Common myeloid progenitor, CD34-positive (primary cell): Measurements from ENCODE around the gene CCDC69.

Experiments used
- CTCF ChIA-PET: fragments of 350-600 bp; sonication (Branson Sonifier 250); formaldehyde crosslinking; loops from one replicate; lab custom pipeline; 2021; ENCODE audit warnings: antibody characterized with exemption; lab: Charles Lee
- POLR2A ChIA-PET: fragments of 350-600 bp; sonication (Branson Sonifier 250); formaldehyde crosslinking; loops from one replicate; lab custom pipeline; 2021; ENCODE audit warnings: antibody characterized with exemption; lab: Charles Lee
- DNase-seq, 3 donors: peaks; one replicate each; pipeline versions ENCODE4 v3.0.0 to v3.0.0-alpha.2; 2013
- H3K27ac ChIP-seq, 2 experiments: 1 replicate in 1 of 2; 2 replicates in 1 of 2; pipeline ENCODE4 v1.7.0; 2013; ENCODE audit warnings: inconsistent platforms in 2 of 2, low read length in 2 of 2, mild to moderate bottlenecking in 2 of 2, low read depth in 1 of 2, moderate library complexity in 1 of 2; ENCODE audit not compliant: severe bottlenecking in 2 of 2, insufficient read depth in 1 of 2, poor library complexity in 1 of 2
- H3K27me3 ChIP-seq, 5 experiments: replicated peaks in 2 of 5; 1 replicate in 3 of 5; 2 replicates in 2 of 5; pipeline versions ENCODE4 v1.6.1 to v1.7.0; 2013; ENCODE audit warnings: low read length in 4 of 5, mild to moderate bottlenecking in 2 of 5, moderate library complexity in 2 of 5, inconsistent platforms in 1 of 5; ENCODE audit not compliant: insufficient read depth in 5 of 5, control insufficient read depth in 4 of 5
- H3K36me3 ChIP-seq, 4 experiments: 1 replicate in 2 of 4; 2 replicates in 2 of 4; pipeline versions ENCODE4 v1.6.1 to v1.7.0; 2013; ENCODE audit warnings: low read length in 3 of 4, control low read depth in 1 of 4, mild to moderate bottlenecking in 1 of 4; ENCODE audit not compliant: control insufficient read depth in 4 of 4, insufficient read depth in 4 of 4
- H3K4me1 ChIP-seq, 4 experiments: 1 replicate in 3 of 4; 2 replicates in 1 of 4; pipeline versions ENCODE4 v1.6.1 to v1.7.1; 2013; ENCODE audit warnings: low read length in 3 of 4, mild to moderate bottlenecking in 3 of 4, control low read depth in 1 of 4, inconsistent platforms in 1 of 4, moderate library complexity in 1 of 4; ENCODE audit not compliant: control insufficient read depth in 4 of 4, insufficient read depth in 4 of 4; ENCODE audit errors: control extremely low read depth in 1 of 4
- H3K4me3 ChIP-seq, 7 experiments: 1 replicate in 4 of 7; 2 replicates in 3 of 7; pipeline versions ENCODE4 v1.5.1 to v1.7.0; 2013; ENCODE audit warnings: mild to moderate bottlenecking in 7 of 7, low read length in 6 of 7, moderate library complexity in 6 of 7, inconsistent platforms in 2 of 7, low read depth in 2 of 7, control low read depth in 1 of 7; ENCODE audit not compliant: insufficient read depth in 4 of 7, control insufficient read depth in 1 of 7; ENCODE audit errors: extremely low read depth in 1 of 7
- H3K9me3 ChIP-seq, 5 experiments: 1 replicate in 4 of 5; 2 replicates in 1 of 5; pipeline versions ENCODE4 v1.6.1 to v1.7.1; 2013; ENCODE audit warnings: low read length in 4 of 5, mild to moderate bottlenecking in 2 of 5, inconsistent platforms in 1 of 5, low read depth in 1 of 5, moderate library complexity in 1 of 5; ENCODE audit not compliant: control insufficient read depth in 4 of 5, insufficient read depth in 2 of 5; ENCODE audit errors: control extremely low read depth in 1 of 5
- WGBS: methylation state at CpG from one replicate; pipeline ENCODE4 v1.1.5; 2013; ENCODE audit not compliant: insufficient coverage; 5-methylcytosine and 5-hydroxymethylcytosine counted together

Gene CCDC69

DNA sequence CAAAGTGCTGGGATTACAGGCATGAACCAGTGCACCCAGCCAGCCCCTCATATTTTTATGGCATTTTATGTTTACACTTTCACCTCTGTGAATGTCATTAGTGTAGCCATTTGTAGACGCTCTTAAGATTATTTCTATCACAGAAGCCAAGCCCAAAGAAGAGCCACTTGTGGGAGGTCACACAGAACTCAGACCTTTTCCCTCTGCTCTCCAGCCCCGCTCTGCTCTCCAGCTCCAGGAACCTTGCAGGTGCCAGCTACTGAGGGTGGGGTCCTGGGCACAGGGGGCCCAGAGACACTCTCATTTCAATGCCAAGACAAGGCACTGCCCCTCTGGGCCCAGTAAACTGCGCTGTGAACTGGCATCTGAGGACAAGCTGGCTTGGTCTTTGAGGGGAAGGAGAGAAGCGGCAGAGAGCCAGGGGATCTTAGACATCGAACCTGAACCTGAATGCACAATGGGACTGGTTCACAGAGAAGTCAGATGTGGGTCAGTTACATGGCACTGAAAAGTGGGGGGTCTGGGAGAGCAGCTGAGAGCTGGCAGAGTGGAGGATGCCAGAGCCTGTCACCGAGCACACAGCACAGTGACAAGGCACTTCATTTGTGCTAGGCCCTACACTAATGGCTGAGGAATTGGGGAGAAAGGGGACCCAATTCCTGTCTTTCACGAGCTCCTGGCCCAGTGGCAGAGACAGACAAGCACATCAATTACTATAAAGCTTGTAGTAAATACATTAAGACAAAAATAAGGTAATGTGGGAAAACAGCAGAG is 83.0 kb downstream of the CCDC69 start:
- DNase-seq: no peak
- peak overlapping the region in 1 of 2 experiments; percentile 51 for H3K27ac ChIP-seq
- no peaks in the 10 kb centered on the region for H3K27me3 ChIP-seq
- no peaks in the 10 kb centered on the region for H3K9me3 ChIP-seq
- ChIA-PET POLR2A (no interaction called here), CTCF (interaction anchor here (0.6 to 6.3 kb wide), 14 partner anchors 8 to 108 kb away, joined by 3 to 54 read pairs (median 4); no protein-coding TSS in a partner anchor)
- H3K4me3 ChIP-seq: no peak overlapping the region
- peaks cover 3 to 33% (median 13%) of the 10 kb centered on the region in 4 experiments for H3K4me1 ChIP-seq
- peaks cover 24 to 75% (median 53%) of the 10 kb centered on the region in 4 experiments for H3K36me3 ChIP-seq
- WGBS: 86% methylated on average over 6 of the region's 7 CpGs

DNA sequence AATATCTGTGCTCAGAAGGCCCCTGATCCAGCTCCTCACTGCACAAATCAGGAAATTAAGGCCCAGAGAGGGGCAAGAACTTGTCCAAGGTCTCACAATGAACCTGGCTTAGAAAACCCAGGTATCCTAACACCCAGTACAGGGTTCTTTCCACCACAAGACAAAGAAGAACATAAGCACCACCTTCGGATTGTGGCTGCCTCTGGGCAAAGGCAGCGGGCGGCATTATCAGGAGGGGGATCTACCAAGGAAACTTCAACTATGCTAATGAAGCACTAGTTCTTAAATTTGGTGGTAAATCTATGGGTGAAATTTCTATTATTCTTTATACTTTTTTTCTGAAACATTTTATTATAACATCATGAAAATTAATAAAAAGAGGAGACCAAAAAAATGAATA is 84.2 kb downstream of the CCDC69 start:
- Histone ChIP-seq H3K27me3 (no peaks in the 10 kb centered on the region), H3K36me3 (peaks cover 25 to 74% (median 52%) of the 10 kb centered on the region in 4 experiments), H3K4me1 (peaks cover 3 to 30% (median 13%) of the 10 kb centered on the region in 4 experiments), H3K9me3 (no peaks in the 10 kb centered on the region), H3K4me3 (no peak overlapping the region), H3K27ac (no peak overlapping the region)
- ChIA-PET CTCF (interaction anchor here (0.7 to 4.2 kb wide), 3 partner anchors 11 to 109 kb away, joined by 3 to 17 read pairs (median 3); no protein-coding TSS in a partner anchor), POLR2A (no interaction called here)
- WGBS: no CpG with 5 or more reads among the region's 3 CpGs
- no peak for DNase-seq

DNA sequence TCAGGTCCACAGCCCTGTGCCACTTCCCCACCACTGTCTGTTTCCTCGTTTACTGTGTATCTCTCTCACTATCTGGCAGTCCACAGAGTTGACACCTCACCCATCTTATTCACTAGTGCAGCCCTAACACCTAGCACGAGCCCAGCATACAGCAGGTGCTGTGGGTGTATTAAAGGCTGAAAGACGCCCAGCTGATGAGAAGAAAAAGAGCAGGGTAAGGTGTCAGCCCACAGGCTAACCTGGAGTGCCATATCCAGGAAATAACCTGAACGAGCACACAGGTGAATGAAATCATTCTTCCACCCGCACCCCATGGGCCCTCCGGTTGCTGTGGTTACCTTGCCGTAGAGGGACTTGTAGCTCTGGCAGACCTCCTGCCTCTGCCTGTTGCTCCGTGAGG is 84.9 kb downstream of the CCDC69 start:
- peaks cover 3 to 30% (median 13%) of the 10 kb centered on the region in 4 experiments for H3K4me1 ChIP-seq
- no peak for DNase-seq
- no peak overlapping the region for H3K27ac ChIP-seq
- H3K9me3 ChIP-seq: no peaks in the 10 kb centered on the region
- ChIA-PET CTCF (interaction anchor here (0.7 to 4.2 kb wide), 2 partner anchors 10 to 26 kb away, joined by 3 to 17 read pairs; no protein-coding TSS in a partner anchor), POLR2A (no interaction called here)
- peaks cover 29 to 74% (median 57%) of the 10 kb centered on the region in 4 experiments for H3K36me3 ChIP-seq
- WGBS: 98% methylated on average over 6 of the region's 8 CpGs
- no peak overlapping the region for H3K4me3 ChIP-seq
- no peaks in the 10 kb centered on the region for H3K27me3 ChIP-seq

DNA sequence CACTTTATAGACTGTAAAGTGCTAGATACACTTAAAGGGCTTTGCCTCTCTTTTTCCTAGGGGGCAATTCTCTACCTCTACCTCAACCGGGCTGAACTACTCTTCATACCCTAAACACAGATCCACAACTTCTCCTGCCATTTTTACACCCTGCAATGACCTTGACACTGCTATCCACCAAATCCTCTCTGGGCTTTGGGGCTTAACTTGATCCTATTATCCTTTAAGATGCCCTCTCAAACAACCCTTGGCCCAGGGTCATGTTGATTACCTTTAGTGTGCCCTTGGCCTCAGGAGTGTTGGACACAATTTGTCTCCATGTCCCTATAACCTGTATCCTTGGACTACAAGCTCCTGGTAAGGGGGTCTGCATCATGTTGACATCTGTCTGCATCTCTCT is 85.8 kb downstream of the CCDC69 start:
- no peaks in the 10 kb centered on the region for H3K9me3 ChIP-seq
- ChIA-PET POLR2A (no interaction called here), CTCF (interaction anchor here (0.8 to 49.9 kb wide), 5 partner anchors 11 to 69 kb away, joined by 3 to 1757 read pairs (median 49); partner anchors contain the start of gene TNIP1)
- H3K4me1 ChIP-seq: peaks cover 5 to 26% (median 11%) of the 10 kb centered on the region in 4 experiments
- 100% methylated on average over 1 of the region's 1 CpG for WGBS
- peaks cover 32 to 77% (median 61%) of the 10 kb centered on the region in 4 experiments for H3K36me3 ChIP-seq
- H3K27ac ChIP-seq: no peak overlapping the region
- DNase-seq: no peak
- H3K4me3 ChIP-seq: no peak overlapping the region
- H3K27me3 ChIP-seq: no peaks in the 10 kb centered on the region

DNA sequence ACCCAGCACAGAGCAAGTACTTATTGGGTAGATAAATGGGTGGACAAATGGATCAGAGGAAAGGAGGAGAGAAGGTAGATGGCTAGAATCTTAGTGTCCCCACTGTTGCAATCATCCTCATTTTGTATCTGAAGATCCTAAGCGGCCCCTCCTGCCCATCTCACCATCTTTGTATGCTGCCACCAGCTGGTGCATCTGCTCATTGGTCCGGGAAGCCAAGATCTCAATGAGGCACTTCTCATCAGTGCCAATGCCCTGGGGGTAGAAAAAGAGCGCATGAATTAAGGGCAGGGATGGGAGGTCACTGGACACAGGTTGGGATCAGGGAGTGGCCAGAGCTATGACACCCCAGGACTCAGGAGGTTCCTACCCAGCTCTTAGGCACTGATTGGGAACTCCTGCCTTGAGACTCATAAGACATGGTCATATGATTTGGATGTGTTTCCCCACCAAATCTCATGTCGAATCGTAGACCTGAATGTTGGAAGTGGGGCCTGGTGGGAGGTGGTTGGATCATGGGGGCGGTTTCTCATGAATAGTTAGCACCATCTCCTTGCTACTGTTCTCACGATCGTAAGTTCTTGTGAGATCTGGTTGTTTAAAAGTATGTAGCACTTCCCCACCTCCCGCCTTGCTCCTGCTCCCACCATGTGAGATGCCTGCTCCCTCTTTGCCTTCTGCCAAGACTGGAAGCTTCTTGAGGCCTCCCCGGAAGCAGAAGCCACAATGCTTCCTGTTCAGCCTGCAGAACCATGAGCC is 86.6 kb downstream of the CCDC69 start:
- 88% methylated on average over 3 of the region's 10 CpGs for WGBS
- ChIA-PET CTCF (interaction anchor here (0.8 to 49.9 kb wide), 6 partner anchors 11 to 69 kb away, joined by 3 to 1757 read pairs (median 38); partner anchors contain the start of gene TNIP1), POLR2A (no interaction called here)
- no peak overlapping the region for H3K4me3 ChIP-seq
- no peak for DNase-seq
- H3K27ac ChIP-seq: no peak overlapping the region
- H3K27me3 ChIP-seq: no peaks in the 10 kb centered on the region
- peaks cover 5 to 19% (median 9%) of the 10 kb centered on the region in 4 experiments for H3K4me1 ChIP-seq
- no peaks in the 10 kb centered on the region for H3K9me3 ChIP-seq
- peaks cover 34 to 86% (median 67%) of the 10 kb centered on the region in 4 experiments for H3K36me3 ChIP-seq

DNA sequence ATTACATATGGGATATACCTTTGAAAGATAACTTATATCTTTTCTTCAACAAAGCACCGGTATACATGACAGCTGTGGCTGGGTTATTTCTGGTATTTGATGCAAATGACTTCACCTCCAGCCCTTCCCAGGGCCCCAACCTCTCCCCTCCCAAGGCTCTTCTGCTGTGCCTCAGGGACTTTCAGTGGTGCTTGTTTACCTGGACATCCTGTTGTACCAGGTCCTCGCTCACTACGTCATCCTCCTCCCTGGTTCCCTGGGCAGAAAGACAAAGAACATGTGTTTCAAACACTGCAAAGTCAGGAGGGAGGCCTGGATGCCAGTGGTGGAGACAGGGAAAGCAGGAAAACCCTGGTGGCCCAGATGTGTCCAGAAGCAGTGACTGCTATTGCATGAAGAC is 89.7 kb downstream of the CCDC69 start:
- no peak overlapping the region for H3K4me3 ChIP-seq
- H3K9me3 ChIP-seq: no peaks in the 10 kb centered on the region
- 100% methylated on average over 2 of the region's 3 CpGs for WGBS
- H3K27me3 ChIP-seq: no peaks in the 10 kb centered on the region
- peaks cover 39 to 99% (median 84%) of the 10 kb centered on the region in 4 experiments for H3K36me3 ChIP-seq
- peaks cover 0 to 2% (median 0%) of the 10 kb centered on the region in 4 experiments for H3K4me1 ChIP-seq
- ChIA-PET POLR2A (no interaction called here), CTCF (interaction anchor here (5.2 to 49.9 kb wide), 3 partner anchors 8 to 66 kb away, joined by 49 to 1757 read pairs (median 558); partner anchors contain the start of gene TNIP1)
- no peak overlapping the region for H3K27ac ChIP-seq
- DNase-seq: no peak
